ENCODE data around the gene CPA4.
A peak's percentile ranks its signal among the peaks of the same experiment; 100 is the strongest.

Gene CPA4

GRCh38 chr7:130345725-130346124, 52.8 kb downstream of the CPA4 start:
- ATAC-seq (no peak), DNase-seq (no peak)

GRCh38 chr7:130346177-130346905, 53.4 kb downstream of the CPA4 start:
- no peak for ATAC-seq

GRCh38 chr7:130346941-130347340, 54.0 kb downstream of the CPA4 start:
- DNase-seq: no peak

More at GRCh38 chr7:130346177-130346905, 53.4 kb downstream of the CPA4 start:
- no peak for DNase-seq

GRCh38 chr7:130349911-130350782, 57.2 kb downstream of the CPA4 start:
- no peak for ATAC-seq
- no peak for DNase-seq

More at GRCh38 chr7:130346941-130347340, 54.0 kb downstream of the CPA4 start:
- ATAC-seq: no peak

- ATAC-seq: peak; percentile 70
- DNase-seq: no peak
These were observed 58.2 kb downstream of the CPA4 start for GRCh38 chr7:130350945-130351790.

- no peak for ATAC-seq
- DNase-seq: no peak
These were observed 58.8 kb downstream of the CPA4 start for GRCh38 chr7:130351791-130352090.

- DNase-seq (no peak), ATAC-seq (no peak)
These were observed 59.5 kb downstream of the CPA4 start for GRCh38 chr7:130352194-130353074.

- DNase-seq (no peak), ATAC-seq (no peak)
These were observed 60.2 kb downstream of the CPA4 start for GRCh38 chr7:130353196-130353595.

GRCh38 chr7:130356121-130356875, 63.3 kb downstream of the CPA4 start:
- ATAC-seq (no peak), DNase-seq (no peak)

- DNase-seq: no peak
- no peak for ATAC-seq
These were observed 64.1 kb downstream of the CPA4 start for GRCh38 chr7:130356876-130357611.

- ATAC-seq (no peak), DNase-seq (no peak)
These were observed 65.5 kb downstream of the CPA4 start for GRCh38 chr7:130358471-130358870.

- ATAC-seq (no peak), DNase-seq (no peak)
These were observed 66.4 kb downstream of the CPA4 start for GRCh38 chr7:130359276-130359857.

- DNase-seq (no peak), ATAC-seq (no peak)
These were observed 67.6 kb downstream of the CPA4 start for GRCh38 chr7:130360518-130360917.

- ATAC-seq: no peak
- DNase-seq: no peak
These were observed 68.7 kb downstream of the CPA4 start for GRCh38 chr7:130361681-130362080.

- ATAC-seq: no peak
These were observed 69.4 kb downstream of the CPA4 start for GRCh38 chr7:130362251-130362816.

GRCh38 chr7:130363026-130363847, 70.3 kb downstream of the CPA4 start:
- ATAC-seq: peak; percentile 94
- peak; percentile 53 for DNase-seq

More at GRCh38 chr7:130362251-130362816, 69.4 kb downstream of the CPA4 start:
- no peak for DNase-seq

GRCh38 chr7:130364451-130364850, 71.5 kb downstream of the CPA4 start:
- DNase-seq: no peak
- no peak for ATAC-seq

GRCh38 chr7:130365088-130365487, 72.1 kb downstream of the CPA4 start:
- ATAC-seq (no peak), DNase-seq (no peak)
